Right hindlimb (tissue), 1 donor: ENCODE measurements around the gene OPRD1.
A peak's percentile ranks its signal among the peaks of the same experiment; 100 is the strongest.
"Not testable (repeated sequence)": the region's sequence is repeated elsewhere in the genome, so short reads cannot be mapped to it uniquely, and the experiment has no call there.

Experiments
- DNase-seq: peaks from one replicate; pipeline ENCODE4 v3.0.0-alpha.2; 2018

The OPRD1 gene

DNA sequence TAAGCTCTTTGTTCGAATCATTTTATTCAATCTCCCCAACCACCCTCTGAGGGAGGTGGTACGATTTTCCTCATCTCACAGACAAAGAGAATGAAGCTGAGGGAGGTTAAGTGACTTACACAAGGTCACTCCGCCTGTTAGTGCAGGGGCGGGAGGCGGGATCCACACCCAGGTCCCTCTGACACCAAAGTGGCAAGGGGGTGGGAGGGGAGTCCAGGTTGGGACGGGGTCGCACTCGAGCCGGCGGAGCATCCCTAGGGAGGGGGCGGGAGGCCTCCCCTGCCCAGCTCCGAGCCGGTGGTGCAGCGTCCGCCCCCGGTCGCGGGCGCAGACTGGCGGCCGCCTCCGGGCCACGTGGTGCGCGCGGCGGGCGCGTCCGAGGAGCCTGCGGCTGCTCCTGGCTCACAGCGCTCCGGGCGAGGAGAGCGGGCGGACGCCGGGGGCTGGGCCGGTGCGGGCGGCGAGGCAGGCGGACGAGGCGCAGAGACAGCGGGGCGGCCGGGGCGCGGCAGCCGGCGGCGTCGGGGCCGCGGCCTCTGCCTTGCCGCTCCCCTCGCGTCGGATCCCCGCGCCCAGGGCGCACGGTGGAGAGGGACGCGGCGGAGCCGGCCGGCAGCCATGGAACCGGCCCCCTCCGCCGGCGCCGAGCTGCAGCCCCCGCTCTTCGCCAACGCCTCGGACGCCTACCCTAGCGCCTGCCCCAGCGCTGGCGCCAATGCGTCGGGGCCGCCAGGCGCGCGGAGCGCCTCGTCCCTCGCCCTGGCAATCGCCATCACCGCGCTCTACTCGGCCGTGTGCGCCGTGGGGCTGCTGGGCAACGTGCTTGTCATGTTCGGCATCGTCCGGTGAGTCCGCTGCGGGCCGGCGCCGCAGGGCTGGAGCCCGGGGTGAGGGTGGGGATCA lies at the start of gene OPRD1:
Gene OPRD1 (plus strand): TSS at position 405 of the 903 bp plus-strand sequence. CDS start 214 bp downstream, at position 619.
- peak; percentile 23 for DNase-seq

DNA sequence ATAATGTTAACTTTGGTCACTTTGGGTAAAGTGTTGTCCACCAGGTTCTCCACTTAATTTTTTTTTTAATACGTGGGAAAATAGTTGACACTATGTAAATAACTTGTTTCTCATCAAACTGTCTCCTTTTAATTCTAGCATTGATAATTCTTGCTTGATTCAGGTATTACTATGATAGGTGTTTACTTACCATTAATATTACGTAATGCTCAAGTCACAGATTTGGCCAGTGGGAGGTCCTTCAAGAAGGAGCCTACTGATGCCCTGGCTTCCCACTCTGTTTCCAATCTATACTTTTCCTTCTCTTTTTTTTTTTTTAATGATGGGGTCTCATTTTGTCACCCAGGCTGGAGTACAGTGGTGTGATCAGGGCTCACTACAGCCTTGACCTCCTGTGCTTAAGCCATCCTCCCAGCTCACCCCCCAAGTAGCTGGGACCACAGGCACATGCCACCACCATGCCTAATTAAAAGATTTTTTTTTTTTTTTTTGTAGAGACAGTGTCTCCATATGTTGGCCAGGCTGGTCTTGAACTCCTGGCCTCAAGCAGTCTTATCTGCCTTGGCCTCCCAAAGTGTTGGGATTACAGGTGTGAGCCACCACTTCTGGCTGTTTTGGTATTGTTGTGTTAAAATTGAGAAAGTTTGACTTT lies 45.3 kb upstream of the OPRD1 start:
- DNase-seq, result no peak

DNA sequence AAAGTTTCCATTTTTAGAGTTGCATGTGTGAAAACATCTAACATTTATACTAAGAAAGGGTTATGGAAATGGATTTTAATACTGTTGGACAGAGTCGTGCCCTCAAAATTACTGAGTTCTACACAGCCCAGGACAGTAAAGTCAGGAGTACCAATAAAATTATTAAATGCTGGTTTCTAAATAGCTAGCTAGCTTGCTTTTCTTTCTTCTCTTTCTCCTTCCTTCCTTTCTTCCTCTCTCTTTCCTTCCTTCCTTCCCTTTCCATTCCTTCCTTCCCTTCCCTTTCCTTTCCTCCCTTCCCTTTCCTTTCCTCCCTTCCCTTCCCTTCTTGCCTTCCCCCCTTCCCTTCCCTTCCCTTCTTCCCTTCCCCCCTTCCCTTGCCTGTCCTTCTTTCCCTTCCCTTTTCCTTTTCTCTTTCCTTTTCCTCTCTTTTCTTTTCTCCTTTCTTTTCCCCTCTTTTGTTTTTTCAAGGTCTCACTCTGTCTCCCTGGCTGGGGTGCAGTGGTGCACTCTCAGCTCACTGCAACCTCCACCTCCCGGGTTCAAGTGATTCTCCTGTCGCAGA lies 41.3 kb upstream of the OPRD1 start:
- DNase-seq, result no peak

DNA sequence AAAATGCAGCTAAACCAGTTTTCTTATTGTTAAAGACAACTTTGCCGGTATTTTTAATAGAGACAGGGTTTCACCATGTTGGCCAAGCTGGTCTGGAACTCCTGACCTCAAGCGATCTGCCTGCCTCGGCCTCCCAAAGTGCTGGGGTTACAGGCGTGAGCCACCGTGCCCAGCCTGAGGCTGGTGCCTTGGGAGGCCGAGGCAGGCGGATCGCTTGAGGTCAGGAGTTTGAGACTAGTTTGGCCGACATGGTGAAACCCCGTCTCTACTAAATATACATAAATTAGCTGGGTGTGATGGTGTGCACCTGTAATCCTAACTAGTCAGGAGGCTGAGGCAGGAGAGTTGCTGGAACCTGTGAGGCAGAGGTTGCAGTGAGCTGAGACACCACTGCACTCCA lies 40.0 kb upstream of the OPRD1 start:
- DNase-seq, result not testable (repeated sequence)

DNA sequence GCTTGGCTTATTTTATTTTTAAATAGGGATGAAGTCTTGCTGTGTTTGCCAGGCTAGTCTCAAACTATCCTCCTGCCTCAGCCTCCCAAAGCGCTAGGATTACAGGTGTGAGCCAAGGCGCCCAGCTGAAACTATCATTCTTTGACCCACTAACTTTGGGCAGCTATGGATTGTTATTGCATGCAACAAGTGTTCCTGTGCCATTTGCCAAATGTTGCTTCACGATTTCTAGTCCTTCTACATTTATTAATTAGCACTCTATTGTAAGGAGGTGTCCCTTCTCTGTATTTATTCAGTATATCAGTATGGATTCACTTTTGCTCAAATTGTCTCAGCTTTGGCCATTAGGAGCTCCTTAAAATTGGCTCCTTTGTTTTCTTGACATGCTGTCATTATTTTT lies 38.9 kb upstream of the OPRD1 start:
- DNase-seq, result no peak

DNA sequence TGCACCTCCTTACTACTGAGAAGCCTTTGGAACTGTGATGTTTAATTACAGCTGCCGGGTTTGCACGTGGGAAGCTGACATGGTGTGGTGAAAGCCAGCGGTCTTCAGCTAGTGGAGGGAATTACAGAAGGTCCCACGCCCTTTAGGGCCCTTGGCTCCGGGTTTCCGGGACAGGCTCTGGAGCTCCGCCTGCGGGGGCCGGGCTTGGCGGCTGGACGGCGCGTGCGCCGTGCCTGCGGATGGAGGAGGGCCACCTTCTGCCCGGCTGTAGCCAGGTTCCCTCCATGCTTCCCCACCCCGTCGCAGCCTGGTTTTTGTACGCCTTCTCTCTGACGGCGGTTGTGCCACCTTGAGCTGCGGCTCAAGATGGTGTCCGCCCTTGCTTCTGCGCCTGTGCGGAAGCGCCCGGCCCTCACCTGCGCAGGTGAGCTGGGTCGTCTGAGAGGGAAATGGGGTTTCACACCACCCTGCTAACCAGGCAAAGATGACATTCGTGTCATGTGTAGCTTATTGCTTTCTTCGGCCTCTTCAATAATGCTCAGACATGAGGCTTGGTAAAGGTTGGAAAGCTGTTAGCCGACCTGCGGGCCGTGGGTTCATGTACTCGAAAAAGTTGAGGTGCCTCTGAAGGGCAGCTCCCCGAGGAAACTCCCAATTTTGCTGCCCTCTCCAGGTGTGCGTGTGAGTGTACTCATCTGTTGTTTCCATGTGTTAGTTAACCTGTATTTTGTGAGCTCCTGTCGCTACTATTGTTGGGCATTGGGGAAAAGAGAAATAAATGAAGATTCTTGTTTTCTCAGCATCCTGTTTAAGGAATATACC lies 36.6 kb upstream of the OPRD1 start:
- peak; percentile 87 for DNase-seq

DNA sequence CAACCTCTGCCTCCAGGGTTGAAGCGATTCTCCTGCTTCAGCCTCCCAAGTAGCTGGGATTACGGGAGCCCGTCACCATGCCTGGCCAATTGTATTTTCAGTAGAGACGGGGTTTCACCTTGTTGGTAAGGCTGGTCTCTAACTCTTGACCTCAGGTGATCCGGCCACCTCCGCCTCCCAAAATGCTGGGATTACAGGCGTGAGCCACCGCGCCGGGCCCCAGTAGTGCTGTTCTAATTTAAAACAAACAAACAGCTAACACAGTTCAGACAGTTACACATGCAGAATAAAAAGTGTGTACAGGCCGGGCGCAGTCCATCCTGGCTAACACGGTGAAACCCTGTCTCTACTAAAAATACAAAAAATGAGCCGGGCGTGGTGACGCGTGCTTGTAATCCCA lies 35.6 kb upstream of the OPRD1 start:
- DNase-seq, result no peak

DNA sequence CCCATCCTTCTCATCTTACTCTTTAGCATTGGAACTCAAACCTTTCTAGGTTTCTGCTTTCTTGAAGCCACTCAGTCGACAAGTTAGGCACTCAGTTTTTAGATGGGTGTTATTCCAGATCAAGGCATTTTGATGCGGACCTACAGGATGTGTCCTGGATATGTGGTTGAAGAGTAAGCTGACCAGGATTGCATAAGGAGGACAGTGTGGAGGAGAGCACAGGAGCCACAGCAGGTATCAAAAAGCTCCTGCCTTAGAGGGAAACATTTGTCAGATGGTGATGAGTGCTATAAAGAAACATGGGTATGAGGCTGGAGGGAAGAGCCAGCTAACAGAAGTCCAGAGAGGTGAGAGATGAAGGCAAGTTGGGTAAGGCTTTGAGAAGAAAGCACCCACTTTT lies 33.9 kb upstream of the OPRD1 start:
- DNase-seq, result no peak

DNA sequence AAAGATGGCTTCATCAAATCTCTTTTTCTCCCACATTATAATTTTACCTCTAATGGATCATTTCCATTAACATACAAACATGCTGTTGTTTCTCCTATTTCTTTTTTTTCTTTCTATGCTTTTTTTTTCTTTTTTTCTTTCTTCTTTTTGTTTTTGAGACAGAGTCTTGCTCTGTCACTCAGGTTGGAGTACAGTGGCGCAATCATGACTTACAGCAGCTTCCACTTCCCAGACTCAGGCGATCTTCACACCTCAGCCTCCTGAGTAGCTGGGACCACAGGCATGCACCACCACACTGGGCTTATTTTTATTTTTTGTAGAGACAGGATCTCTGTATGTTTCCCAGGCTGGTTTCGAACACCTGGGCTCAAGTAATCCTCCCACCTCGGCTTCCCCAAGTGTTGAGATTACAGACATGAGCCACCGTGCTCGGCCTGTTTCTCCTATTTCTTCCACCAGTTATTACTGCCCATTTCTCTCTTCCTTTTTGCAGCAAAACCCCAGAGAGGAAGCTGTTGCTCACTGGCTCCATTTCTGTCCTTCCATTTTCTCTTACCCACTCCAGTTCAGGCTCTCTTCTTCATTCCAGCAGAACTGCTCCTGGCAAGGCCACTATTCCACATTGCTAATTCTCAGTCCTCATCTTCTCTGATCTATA lies 32.1 kb upstream of the OPRD1 start:
- DNase-seq, result no peak

DNA sequence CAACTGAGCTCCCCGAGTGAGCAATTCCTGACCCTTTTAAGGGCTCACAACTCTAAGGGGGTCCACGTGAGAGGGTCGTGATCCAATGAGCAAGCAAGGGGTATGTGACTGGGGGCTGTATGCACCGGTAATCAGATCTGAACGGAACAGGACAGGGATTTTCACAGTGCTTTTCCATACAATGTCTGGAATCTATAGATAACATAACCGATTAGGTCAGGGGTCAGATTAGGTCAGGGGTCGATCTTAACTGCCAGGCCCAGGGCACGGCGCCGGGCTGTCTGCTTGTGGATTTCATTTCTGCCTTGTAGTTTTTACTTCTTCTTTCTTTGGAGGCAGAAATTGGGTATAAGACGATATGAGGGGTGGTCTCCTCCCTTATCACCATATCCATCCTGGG lies 30.7 kb upstream of the OPRD1 start:
- no peak for DNase-seq

DNA sequence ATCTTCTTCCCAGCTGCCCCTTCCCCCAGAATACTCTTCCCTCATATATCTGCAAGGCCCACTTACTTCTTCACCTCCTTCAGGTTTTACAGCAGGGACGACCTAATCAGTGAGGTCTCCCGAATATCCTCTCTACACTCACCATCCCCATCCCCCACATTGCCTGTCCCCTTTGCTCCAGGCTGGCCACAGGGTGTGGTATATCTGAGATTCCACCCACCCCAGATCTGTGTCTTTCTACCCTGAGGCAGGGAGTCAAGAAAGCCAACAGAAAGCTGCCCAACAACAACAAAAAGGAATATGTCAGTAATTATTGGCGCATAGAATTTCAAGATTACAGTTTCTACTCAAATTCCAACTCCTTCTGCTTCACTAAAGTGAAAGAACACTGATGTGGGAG lies 30.0 kb upstream of the OPRD1 start:
- DNase-seq, result no peak

DNA sequence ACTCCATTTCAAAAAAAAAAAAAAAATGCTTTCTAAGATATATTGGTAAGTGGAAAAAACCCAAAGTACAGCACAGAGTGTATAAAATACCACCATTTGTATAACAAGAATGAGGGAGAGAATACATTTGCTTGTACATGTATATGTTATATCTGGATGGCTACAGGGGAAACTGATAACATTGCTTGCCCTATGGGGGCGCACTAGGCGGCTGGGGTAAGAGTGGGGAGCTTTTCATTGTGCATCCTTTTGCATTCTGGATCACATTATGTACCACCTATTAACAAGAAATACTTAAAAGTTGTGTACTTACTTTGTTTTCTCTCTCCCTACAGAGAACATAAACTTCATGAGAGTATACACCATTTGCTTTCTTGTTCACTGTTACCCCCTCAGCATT lies 28.6 kb upstream of the OPRD1 start:
- no peak for DNase-seq

DNA sequence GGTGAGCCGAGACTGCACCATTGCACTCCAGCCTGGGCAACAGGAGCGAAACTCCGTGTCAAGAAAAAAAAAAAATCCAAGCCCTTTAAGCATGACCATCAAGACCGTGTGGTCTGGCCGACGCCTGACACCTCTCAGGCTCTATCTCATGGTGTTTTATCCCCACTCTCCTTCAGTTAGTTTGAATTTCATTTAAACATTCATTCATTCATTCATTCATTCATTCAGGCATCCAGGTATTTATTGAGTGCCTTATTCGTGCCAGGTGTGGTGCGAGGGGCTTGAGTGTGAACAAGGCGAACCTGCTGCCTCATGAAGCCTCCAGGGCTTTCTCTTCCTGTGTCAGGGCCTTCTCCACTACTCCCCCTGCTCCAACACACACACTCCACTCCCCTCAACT lies 22.6 kb upstream of the OPRD1 start:
- DNase-seq, result no peak

DNA sequence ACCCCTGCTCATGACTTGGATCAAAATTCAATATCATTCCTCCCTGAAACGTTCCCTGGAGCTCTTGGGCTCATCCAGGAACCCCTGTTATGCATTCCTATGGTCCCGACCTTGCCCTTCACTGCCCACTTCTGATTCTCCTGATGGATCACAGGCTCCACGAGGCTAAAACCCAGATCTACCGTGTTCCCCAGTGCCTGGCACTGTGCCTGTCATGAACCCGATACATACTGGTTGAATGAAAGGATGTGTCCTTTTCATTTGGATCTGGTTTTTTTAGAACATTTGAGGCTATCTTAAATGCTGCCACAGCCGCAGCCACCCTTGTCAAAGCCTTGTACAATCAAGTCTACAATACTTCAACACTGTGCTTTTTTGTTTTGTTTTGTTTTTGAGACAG lies 22.2 kb upstream of the OPRD1 start:
- no peak for DNase-seq

DNA sequence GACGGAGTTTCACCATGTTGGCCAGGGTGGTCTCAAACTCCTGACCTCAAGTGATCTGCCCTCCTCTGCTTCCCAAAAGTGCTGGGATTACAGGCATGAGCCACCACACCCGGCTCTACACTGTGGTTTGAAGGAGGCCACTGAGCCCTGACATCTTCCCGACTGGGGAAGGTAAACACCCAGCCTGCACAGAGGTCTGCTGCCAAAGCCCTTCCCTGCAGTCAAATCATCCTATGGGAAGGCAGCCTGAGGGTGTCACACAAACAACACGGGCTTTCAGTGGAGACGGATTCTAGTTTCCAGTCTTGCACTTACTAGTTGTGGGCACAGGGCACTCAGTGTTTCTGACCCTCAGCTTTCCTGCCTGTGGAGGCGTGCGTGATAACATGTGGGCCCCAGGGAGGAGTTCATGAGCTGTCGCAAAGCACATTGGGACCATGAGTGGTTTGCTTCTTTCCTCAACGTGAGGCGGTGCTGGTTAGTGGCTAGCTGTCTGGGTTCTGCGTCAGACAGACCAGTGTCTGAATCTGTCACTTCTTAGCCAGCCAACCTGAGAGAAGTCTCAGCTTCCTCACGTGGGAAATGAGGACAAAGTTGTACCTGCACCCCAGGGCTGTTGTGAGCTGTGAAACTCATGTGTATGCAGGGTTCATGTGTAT lies 21.5 kb upstream of the OPRD1 start:
- no peak for DNase-seq

DNA sequence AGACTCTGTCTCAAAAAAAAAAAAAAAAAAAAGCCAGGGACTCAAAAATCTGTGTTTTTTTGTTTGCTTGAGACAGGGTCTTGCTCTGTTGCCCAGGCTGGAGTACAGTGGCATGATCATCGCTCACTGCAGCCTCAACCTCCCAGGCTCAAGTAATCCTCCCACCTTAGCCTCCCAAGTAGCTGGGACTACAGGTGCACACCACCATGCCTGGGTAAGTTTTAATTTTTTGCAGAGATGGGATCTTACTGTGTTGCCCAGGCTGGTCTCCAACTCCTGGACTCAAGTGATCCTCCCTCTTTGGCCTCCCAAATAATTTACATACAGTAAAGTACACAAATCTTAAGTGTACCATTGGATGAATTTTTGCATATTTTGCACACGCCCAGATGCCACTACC lies 20.0 kb upstream of the OPRD1 start:
- not testable (repeated sequence) for DNase-seq

DNA sequence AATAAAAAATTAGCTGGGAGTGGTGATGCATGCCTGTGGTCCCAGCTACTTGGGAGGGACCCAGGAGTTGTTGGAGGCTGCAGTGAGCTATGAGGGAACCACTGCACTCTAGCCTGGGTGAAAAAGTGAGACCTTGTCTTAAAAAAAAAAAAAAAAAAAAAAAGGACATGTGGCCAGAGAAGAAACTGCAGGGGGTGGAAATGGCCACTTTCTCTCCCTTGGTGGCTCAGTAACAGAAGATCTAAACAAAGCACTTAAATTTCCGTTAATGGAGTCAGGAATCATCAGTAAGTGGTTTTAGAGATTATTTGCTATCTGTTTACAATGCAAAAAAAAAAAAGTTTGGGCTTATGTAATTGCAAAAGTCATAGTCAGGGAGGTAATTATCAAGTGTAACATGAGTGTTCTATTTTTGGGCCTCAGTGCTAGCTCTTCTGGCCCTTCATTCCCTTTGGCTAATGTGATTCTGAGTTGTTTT lies 19.3 kb upstream of the OPRD1 start:
- no peak for DNase-seq

DNA sequence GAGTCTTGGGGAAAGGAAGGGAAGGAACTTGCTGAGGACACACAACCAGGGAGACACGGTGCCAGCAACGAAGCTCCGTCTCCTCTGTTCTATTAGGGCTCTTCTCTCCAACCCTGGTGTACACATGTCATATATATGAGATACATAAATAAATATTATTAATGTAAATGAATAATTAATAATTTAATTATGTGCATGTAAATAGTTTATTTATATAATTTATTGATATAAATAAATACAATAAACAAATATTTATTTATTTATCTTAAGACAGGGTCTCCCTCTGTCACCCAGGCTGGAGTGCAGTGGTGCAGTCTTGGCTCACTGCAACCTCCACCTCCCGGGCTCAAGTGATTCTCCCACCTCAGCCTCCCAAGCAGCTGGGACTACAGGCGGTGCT lies 17.4 kb upstream of the OPRD1 start:
- DNase-seq, result not testable (repeated sequence)

DNA sequence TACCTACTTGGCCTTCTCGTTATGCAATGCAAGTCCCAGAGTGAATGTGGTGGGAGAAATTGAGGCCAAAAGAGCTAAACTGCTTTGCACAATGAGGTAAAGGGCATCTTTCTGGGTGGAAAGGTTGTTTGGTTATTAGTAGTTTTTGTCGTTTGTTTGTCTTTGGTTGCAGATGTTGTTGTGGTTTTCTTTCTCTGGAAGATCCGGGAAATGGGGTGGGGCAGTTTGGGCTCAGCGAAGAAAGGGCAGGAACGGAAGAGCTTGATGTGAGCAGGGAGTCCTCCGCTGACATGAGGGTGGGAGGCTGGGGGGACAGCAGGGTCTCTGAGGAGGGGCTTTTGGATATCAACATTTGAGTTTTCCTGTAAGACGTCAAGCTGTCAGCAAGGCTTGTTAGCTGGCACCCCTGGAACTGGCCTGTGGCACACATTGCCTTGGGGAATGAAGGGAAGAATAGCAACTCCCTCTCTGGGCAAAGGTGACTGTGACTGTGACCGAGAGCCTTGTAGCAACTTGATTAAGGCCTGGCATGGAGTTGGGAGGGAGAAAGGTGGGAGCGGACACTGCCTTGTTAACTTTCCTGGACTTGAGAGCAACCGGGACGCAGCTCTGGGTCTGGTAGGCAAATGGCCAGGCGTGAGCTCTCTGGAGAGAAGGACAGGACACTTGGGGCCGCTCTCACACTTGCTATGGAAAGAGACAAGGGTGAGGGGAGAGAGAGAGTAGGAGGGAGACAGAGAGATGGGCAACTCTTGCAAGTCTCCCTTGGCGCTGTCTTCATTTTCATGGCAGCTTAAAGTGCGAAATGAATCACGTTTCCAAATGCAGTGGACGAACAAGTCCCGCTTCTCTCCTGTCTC lies 15.4 kb upstream of the OPRD1 start:
- DNase-seq, result no peak

DNA sequence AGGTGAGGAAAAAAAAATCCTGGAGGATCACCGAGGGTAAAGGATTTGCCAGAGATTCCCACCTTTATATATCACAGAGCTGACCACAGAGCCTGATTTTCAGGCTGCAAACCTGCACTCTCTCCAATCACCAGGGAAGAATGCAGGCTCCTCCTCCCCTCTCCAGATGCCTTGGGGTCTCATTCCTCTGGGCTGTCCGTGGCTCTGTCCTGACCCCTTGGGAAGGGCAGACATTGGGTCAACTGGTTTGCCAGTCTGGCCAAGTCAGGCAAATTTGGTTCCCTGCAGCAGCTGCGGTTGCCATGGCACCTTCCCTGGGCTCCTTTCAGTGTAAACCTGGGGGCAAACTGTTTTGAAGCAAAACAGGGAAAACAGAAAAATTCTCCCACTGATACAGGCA lies 11.6 kb upstream of the OPRD1 start:
- DNase-seq, result no peak

DNA sequence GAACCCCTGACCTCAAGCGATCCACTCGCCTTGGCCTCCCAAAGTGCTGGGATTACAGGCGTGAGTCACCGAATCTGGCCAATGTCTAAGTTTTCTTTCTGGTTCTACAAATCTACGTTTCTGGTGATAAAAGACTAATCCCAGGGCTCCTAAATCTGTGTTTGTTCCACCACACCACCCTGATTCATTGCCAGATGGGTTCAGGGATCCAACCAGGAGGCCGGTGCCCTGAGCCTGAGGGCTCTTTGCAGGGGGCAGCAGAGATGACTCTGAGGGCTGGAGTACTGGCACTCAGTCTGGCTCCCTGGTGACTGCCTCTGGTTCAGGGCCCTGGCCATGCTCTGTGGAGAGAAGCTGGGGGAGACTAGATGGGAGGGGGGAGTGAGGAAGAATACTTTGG lies 10.5 kb upstream of the OPRD1 start:
- DNase-seq, result no peak
